Measurements from ENCODE around the gene ZC3H7B.
"Not testable (repeated sequence)": the region's sequence is repeated elsewhere in the genome, so short reads cannot be mapped to it uniquely, and the experiment has no call there.

Gene ZC3H7B, protein sequence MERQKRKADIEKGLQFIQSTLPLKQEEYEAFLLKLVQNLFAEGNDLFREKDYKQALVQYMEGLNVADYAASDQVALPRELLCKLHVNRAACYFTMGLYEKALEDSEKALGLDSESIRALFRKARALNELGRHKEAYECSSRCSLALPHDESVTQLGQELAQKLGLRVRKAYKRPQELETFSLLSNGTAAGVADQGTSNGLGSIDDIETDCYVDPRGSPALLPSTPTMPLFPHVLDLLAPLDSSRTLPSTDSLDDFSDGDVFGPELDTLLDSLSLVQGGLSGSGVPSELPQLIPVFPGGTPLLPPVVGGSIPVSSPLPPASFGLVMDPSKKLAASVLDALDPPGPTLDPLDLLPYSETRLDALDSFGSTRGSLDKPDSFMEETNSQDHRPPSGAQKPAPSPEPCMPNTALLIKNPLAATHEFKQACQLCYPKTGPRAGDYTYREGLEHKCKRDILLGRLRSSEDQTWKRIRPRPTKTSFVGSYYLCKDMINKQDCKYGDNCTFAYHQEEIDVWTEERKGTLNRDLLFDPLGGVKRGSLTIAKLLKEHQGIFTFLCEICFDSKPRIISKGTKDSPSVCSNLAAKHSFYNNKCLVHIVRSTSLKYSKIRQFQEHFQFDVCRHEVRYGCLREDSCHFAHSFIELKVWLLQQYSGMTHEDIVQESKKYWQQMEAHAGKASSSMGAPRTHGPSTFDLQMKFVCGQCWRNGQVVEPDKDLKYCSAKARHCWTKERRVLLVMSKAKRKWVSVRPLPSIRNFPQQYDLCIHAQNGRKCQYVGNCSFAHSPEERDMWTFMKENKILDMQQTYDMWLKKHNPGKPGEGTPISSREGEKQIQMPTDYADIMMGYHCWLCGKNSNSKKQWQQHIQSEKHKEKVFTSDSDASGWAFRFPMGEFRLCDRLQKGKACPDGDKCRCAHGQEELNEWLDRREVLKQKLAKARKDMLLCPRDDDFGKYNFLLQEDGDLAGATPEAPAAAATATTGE

DNA sequence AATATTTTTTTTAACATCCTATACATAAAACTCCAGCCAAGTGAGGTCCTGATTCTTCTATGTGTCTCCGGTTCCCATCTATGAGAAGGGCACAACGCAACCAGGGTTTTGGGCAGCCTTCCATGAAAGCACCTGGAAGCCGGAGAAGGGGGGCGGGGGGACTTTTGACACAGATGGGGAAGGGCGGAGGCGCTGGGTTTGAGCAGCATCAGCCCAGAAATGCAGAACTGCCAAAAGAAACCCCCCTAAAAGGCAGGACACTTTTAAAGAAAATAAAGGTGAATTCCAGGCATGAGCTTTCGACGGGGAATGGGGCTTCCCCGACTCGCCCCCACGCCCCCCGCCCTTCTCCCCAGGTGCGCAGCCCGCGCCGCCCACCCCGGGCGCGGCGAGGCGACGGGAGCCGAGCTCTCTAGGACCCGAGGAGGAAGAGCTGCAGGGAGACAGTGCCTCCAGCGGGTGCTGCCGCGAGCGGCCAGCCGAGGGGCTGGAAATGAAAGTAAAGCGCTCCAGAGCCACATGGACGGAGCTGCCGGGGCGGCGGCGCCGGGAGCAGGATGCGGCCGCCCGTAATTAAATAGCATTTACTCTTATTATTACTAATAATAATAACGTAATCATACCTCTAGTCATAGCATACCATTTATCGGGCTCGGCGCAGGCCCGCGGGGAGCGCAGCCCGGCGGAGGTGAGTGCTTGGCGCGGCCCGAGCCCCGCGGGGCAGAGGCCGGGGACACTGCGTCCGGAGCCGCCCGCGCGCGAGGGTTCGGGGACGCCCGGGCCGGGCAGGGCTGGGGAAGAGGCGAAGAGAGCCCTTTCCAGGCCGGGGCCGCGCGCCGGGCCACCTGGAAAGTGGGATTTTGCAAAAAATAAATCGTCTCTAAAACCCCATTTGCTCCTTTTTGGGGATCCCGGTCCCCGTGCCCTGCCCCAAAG is at the start of gene ZC3H7B:
TSS of gene ZC3H7B (plus strand) at position 441 of the 936 bp plus-strand sequence. CDS start 19,136 bp downstream, outside the sequence.
- peak; percentile 80 to 83 for DNase-seq

DNA sequence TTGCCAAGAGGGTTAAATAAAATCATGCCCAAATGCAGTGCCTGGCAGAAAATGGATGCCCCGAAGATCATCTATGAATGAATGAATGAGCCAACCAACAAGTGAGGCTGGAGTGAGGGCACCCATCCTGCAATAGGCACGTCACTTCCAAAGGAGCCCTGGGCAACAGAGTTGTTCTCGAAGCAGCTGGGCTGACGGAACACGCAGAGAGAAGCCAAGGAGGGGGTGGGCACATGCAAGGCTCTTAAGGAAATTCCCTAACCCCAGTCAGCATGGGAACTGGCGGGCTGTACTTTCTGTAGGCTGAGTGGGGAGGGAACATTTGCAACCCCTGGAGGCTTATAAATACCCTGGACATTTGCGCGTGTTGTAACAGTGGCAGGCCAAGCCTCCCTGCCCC is 49.0 kb upstream of the ZC3H7B start:
- peak in 1 of 2 donors; percentile 18 for DNase-seq

DNA sequence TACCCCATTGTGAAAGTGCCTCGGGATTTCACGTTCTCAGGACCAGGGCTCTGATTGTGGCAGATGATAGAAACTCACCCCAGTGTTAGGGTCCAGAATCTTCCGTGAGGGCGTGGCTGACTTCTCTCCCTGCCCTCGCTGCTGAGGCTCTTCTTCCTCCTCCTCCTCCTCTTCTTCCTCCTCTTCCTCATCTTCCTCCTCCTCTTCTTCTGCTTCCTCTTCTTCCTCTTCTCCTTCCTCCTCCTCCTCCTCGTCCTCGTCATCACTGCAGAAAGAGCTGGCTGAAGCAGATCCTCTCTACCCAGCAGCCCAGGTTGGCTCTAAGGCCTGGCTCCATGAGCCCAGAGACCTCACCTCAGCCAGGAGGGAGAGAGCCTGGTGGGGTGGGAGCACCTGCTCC is 47.1 kb upstream of the ZC3H7B start:
- DNase-seq: no peak

DNA sequence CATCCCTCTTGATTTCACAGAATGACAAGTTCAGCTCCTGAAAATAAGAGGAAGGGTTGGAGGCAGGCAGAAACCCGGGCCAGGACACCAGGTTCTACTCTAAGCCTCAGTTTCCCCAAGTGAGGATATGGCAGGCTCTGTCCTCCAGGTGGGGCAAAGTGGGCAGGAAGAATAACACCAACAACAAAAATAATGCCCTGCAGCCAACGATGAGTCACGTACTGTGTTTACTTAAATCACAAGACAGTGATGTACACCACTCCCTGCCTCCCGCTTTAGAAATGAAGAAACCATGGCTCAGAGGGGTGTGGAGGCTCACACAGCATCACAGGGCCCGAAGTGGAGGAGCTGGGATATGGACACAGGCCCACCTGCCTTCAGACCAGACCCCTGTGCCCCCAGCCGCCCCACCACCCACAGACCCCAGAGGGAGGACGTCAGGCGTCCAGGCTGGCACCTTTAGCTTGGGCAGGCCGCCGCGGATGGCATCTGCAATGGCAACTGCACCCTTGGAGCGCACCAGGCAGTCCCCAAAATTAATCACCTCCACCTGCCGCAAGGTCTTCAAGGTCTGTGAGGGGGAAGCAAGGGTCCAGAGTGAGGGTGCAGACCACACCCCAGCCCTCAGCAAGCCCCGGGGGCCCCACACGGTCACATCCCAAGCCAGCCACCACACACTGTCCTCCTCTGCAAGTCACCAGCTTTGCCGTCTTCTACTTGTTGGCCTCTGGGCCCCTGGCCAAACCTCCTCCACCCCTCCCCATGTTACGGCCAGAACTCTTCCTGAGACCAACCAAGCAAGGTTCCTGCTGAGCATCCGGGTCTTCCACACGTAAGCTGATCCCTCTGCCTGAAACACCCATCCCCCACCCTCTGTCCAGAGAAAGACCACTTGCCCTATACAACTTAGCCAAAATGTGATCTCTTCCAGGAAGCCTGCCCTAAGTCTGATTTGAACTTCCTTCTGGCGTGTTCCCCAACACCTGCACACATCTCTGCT is 44.8 kb upstream of the ZC3H7B start:
- peak in 1 of 2 donors; percentile 17 for DNase-seq

DNA sequence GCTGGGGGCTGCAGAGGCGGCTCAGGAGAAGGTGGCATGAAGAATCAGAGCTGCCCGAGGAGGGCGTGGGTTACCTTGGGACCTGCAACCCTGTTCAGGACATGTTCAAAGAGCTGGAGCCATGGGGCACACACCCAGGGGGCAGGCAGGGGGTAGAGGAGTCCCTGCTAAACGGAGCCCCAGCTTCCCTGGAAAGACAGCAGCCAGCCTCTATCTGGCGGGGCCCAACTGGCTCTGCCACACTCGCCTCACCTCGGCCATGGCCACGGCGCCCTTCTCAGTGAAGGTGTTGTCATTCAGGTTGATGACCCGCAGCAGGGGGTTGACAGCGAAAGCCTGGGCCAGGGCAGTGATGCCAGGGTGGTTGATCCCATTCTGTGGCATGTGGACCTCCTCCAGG is 43.6 kb upstream of the ZC3H7B start:
- DNase-seq: no peak

DNA sequence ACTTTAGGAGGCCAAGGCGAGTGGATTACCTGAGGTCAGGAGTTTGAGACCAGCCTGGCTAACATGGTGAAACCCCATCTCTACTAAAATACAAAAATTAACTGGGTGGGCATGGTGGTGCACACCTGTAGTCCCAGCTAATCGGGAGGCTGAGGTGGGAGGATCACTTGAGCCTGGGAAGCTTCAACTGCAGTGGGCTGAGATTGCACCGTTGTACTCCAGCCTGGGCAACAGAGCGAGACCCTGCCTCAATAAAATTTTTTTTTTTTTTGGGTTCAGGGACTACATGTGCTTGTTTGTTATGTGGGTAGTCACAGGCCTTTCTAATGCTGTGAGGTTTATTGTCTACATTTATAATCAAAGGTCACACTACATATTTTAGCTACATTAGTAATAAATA is 41.6 kb upstream of the ZC3H7B start:
- DNase-seq: not testable (repeated sequence)

DNA sequence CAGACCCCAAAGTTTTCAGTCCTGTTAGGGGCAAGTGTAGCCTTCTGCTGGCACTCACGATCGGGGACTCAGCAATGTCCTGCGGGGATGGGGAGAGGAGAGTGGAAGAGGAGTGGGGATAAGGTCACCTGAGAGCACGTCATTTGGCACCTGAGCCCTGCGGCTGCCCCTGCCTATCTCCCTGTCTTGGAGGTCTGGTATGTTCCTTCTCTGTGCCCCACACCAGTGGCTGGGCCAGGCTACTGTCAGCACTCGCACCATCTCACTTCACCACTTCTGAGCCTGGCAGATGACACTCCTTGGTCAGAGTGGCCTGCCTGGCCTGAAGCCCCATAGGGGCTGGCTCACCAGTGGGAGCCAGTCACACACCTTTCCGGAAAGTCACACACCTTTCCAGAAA is 40.5 kb upstream of the ZC3H7B start:
- DNase-seq: no peak

DNA sequence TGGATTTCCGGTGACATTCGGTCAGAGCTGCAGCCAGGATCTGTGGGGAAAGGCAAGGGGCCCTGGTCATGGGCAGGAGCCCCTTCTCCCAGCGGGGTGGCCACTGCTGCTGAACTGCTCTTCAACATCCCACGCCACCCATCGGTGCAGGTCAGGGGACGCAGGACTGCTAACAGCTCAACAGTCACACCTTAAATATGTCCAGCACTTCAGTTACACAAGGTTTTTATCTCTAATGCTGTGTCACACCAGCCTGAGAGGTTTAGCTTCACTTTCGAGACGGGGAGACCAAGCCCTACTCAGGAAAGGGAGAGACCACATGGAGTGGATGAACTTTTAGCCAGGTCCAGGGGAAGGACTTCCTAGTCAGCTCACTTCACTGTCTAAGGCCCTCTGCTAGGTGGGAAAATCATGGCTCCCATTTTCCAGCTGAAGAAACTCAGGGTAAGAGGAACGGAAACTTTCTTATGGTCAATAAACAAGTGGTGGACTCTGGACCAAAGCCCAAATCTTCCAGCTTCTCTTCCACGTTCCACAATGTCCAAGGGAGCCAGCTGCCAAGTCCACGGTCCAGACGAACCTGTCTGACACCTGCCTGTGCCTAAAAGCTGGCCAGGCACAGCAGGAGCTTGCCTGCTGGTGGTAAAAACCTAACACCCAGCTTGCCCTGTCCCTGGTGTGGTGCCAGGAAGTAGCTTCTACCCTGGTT is 39.6 kb upstream of the ZC3H7B start:
- no peak for DNase-seq

DNA sequence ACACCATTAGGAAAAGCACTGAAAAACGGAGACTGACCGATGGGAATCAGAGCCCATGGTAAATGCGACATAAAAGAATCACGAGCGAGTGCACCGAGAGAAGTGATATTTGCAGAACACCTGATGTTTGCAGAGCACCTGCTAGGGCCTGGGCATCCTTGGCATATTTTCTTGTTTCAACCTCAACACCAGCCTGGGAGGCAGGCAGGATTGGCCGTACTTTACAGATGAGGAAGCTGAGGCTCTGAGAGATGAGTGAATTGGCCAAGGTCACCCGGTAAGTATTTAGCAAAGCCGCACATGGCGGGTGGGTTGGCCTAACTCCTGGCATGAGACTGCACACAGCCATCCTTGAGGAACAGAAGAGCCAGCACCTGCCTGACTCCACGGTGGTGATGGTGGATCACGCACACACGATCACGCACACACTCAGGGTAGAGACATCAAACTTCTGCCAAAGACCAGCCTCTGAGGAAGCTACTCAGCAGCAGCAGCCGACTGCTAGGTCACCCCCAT is 39.0 kb upstream of the ZC3H7B start:
- no peak for DNase-seq

DNA sequence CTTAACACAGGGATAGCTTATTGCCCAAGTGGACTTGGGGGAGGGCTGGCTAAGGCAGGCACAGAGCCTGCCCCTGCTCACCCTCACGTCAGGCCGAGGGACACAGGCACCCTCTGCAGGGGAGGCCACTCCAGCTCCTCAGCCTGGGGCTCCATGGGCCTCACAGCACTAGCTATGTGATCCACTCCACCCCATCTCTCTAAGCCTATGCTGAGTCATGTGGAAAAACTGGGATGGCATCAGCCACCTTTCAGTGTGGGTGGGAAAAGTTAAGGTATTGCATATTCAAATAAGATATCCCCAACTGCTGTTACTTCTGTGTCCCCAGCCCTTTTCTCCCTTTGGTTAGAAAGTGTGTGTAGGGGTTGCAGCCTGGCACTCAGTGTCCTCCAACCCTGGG is 37.6 kb upstream of the ZC3H7B start:
- DNase-seq: no peak

DNA sequence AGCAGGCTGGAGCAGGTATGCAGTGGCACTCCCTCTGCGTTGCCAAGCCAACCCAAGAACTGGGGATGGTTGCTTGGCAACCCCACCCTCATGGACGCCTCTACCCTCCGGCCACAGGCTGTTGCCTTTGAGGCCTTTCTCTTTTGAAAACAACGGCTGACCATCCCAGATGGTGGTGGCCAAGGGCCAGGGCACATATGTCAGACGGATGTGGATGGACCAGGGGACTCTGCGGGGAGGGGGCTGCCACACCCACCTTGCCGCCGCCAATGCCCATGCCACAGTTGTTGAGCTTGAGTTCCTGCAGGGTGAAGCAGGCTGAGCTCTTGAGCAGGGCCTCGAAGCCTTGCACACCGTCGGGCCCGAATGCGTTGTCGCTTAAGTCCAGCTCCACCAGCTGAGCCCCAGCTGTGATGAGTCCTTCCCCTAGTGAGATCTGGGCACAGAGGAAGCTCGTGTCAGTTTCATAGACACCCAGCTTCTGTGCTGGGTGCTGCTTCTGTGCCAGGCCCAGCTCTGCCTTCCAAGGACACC is 36.9 kb upstream of the ZC3H7B start:
- no peak for DNase-seq

DNA sequence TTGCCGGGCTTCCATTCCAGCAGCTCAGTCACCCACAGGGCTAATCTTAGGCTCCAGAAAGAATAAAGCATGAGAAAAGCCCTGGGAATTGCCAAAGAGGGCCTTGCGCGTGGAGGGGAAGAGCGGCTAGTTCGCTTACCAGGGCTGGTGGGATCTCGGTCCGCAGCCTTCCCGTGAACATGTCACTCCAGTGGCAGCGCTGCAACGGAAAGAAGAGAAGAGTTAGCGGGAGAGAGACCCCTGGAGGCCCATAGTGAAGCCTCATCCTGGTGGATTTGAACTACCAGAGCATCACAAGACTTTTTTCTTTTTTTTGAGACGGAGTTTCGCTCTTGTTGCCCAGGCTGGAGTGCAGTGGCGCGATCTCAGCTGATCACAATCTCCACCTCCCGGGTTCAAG is 33.4 kb upstream of the ZC3H7B start:
- DNase-seq: no peak

DNA sequence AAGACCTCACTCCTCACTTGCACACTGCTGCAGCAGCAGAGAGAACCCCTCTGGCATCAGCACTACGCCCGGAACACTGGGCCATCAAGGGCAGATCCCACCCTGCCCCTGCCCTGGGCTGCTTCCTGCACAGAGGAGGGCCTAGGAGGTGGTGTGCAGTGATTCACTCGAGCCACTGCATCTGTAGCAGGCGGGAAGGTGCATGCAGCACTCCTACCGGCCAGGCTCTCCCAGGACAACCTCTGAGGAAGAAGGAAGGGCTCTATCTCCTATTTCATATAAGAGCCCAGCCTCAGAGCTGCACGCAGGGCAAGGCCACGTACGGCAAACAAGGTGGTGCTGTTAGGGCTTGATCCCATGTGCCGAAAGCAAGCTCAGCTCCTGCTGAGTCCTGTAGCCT is 29.5 kb upstream of the ZC3H7B start:
- no peak for DNase-seq

DNA sequence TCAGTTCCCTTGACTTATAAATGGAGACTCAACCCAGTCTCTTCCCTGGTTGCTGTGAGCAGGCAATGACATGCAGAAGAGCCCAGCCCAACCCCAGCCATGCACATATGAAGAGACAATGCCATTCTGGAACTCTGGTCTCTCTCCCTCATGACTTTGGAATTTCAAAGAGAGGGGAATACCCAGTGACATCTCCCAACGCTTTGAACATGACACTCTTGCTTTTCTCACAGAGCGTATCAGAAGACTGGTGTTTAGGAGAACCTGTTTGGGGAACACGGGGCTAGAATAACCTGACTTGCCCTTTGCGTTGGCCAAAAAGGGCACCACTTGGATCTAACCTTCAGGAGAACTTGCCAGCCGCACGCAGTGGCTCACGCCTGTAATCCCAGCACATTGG is 28.2 kb upstream of the ZC3H7B start:
- no peak for DNase-seq

DNA sequence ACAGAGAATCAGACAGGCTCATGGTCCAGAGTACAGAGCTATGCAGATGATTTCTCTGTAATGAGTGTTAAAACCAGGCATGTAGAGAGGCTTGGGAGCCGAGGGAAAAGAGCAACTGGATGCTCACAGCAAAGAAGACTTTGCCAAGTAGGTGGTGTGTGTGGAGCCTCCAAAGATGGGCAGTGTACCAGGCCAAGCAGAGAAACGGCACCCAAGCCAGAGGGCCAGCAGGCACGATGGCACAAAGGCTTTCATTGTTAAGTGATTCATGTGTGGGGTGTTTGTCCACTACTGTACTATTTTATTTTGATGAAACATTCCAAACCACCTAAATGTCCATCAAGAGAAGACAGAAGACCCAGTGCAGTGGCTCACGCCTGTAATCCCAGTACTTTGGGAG is 26.5 kb upstream of the ZC3H7B start:
- no peak for DNase-seq

DNA sequence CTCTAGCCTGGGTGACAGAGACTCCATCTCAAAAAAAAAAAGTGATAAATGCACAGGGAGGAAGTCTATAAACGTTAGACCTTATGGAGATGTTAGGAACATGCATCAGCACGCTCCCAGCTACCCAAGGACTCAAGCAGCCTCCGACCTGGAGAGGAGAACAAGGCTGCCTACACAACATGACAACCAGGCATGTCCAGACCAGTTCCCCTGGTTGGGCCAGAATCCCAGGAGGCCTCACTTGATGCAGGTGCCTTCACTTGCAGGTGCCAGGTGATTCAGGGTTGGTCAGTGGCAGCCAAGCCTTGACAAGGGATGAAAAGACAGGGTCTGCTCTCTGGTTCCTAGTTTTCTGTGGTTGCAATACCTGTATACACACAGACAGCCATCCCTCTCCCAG is 21.3 kb upstream of the ZC3H7B start:
- DNase-seq: no peak

DNA sequence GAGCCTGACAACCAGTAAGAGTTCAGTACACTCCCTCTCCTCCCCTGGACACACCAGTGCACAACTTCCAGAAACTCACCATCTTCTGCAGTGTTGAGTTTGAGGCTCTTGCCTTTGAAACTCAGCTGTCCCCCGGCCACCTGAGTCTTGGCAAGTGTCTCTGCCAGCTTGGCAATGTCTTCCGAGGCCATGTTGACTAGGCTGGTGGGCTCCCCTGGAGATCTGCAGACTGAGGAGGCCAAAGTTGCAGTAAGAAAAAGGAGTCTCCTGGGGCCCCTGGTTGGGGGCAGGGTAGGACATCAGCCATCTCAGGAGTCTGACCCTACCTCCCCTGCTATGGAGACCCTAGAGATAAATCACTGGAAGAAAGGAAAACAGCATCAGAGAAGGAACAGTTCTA is 20.5 kb upstream of the ZC3H7B start:
- DNase-seq: no peak

DNA sequence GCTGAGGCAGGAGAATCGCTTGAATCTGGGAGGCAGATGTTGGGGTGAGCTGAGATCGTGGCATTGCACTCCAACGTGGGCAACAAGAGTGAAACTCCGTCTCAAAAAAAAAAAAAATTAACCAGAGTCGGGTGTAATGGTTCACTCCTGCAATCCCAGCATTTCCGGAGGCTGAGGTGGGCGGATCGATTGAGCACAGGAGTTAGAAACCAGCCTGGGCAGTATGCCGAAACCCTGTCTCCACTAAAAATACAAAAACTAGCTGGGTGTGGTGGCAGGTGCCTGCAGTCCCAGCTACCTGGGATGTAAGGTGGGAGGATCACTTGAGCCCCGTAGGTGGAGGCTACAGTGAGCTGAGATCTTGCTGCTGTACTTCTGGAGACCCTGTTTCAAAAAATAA is 16.9 kb upstream of the ZC3H7B start:
- no peak for DNase-seq

DNA sequence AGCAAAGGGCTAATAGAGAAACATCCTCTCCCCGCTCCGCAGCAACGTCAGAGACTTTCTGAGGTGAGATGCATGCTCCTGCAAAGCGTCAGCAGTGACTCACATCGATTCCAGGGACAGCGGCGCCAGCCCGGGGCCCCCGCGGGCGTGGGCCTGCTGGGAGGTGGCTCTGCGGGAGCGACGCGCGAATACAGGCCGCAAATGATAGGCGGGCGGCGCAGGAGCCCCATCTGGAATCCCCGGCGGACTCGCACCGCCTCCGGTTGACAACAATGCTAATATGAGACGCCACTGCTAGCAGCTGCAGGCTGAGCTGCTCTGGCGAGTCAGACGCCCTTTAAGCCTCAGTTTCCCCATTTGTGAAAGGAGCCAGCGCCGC is 15.9 kb upstream of the ZC3H7B start:
- peak; percentile 82 to 93 for DNase-seq
